HG02840 (cell line): ENCODE data around the gene PRRC2B.
A peak's percentile ranks its signal among the peaks of the same experiment; 100 is the strongest.
"Not testable (repeated sequence)": the region's sequence is repeated elsewhere in the genome, so short reads cannot be mapped to it uniquely, and the experiment has no call there.

ENCODE experiments used
- ATAC-seq: cut with Tn5 transposase; IDR thresholded peaks from one replicate; pipeline ENCODE4 v1.9.1; 2021; ENCODE audit warnings: mild to moderate bottlenecking, moderate library complexity, moderate number of reproducible peaks; ENCODE audit not compliant: unreplicated experiment, low FRiP score

PRRC2B gene

GRCh38 chr9:131528886-131529505 is 135.1 kb downstream of the PRRC2B start:
- ATAC-seq: no peak

GRCh38 chr9:131529597-131530545 is 136.0 kb downstream of the PRRC2B start:
- ATAC-seq: no peak

- ATAC-seq: peak; percentile 7
Observed at GRCh38 chr9:131530546-131530919, 136.6 kb downstream of the PRRC2B start.

DNA sequence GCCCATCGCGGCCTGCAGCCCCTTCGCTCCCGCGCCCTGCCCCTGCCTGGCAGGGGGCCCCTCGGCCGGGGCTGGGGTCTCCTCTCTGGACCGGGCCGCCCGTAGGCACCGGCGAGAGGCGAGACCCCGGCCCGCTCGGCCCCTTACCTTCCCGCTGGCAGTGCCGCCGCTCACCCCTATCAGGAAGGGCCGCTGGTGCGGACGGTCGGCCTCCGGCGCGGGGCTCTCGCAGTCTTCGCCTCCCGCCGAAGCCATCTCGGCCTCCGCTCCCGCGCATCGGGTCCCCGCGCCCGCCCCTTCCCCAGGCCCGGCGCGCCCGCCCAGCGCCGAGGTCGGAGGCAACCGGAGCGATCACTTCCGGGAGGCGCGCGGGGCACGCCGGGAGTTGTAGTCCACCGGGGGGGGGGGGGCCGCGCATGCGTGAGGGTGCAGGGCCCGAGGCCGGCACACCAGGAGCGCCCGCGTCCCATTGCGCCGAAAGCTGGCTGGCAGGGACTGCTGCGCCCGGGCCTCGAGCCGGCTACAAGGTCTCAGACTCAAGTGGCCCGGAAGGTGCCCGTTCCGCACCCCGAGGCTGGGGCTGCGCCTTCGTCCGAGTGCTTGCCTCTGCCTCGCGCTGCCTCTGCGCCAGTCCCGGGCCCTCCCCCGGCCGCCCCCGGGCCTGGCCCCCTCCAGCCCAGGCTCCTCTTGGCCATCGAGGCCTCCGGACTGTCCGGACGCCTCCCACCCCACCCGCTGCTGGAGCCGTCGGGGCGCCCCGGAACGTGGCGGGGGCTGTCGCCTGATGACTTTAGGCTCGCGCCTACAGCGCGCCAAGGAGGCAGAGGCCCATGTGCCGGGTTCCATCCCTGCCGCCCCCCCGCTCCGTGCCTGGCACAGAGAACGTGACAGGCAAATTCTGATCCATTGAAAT is 137.3 kb downstream of the PRRC2B start, which contains the start of gene UCK1:
TSS of gene UCK1 (minus strand) at position 344 of the 913 bp plus-strand sequence. CDS start at position 255, 89 bp downstream.
- ATAC-seq: peak; percentile 72

DNA sequence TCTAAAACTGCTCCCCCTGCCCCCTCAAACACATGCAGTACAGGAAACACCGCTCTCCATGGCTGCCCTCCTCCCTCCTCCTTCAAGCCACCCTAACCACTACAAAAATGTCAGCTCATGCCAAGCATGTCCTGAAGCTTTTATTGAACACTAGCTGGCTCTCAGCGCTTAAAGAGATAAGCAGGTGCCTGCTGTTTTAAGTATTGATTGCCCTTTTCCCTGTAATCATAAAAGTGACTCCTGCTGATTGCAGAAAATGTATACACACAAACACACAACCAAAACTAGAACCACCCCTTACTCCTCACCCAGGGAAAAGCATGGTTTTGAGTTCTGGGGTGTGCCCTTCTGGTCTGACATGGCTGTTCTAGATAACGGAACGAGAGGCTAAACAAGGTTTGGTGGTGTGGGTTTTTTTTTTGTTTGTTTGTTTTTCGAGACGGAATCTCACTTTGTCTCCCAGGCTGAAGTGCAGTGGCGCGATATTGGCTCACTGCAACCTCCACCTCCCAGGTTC is 140.9 kb downstream of the PRRC2B start:
- no peak for ATAC-seq

GRCh38 chr9:131537946-131538345 is 144.1 kb downstream of the PRRC2B start:
- no peak for ATAC-seq

GRCh38 chr9:131539223-131539923 is 145.5 kb downstream of the PRRC2B start:
- ATAC-seq: no peak

DNA sequence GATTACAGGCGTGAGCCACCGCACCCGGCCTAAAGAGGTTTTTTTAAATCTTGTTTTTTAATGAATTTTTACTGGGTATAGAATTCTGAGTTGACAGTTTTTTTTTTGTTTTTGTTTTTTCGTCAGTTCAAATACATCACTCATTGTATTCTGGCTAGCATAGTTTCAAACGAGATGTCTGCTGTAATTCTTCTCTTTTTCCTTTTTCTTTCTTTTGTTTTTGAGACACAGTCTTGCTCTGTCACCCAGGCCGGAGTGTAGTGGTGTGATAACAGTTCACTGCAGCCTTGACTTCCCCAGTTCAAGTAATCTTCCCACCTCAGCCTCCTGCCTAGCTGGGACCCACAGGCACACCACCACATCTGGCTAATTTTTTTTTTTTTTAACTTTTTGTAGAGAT is 149.3 kb downstream of the PRRC2B start:
- no peak for ATAC-seq

DNA sequence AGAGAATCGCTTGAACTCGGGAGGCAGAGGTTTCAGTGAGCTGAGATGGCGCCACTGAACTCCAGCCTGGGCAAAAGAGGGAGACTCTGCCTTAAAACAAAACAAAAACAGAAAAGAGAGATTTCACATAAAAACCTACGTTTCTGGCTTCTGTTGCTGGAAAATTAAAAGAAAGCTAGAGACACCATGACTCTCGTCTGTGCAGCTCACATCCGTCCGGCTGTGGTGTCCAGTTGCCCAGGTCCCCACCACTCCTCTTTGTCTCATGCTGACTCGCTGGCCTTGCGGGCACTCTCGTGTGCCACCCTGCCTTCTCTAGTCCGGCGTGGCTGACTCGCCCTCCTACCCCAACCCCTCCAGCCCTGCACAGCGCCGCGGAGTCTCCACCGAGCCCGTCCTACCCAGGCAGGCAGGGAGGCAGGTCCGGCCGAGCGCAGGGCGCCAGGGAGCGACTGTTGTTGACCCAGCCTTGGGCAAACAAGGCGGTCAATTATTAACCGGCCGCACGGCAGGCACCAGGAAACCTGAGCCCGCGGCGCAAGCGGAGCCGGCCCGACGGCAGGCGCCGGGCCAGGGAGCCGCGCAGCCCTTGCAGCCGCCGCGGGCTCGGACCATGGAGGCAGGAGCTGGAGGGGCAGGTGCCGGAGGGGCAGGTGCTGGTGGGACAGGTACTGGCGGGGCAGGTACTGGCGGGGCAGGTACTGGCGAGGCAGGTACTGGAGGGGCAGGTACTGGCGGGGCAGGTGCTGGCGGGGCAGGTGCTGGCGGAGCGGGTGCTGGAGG is 151.3 kb downstream of the PRRC2B start, which contains the start of gene PRRT1B:
TSS of gene PRRT1B (plus strand) at position 521 of the 783 bp plus-strand sequence. CDS start at position 614, 93 bp downstream.
- no peak for ATAC-seq

GRCh38 chr9:131545786-131546335 is 152.0 kb downstream of the PRRC2B start:
- no peak for ATAC-seq

GRCh38 chr9:131546336-131547084 is 152.6 kb downstream of the PRRC2B start:
- ATAC-seq: no peak

- ATAC-seq: not testable (repeated sequence)
Observed at GRCh38 chr9:131549186-131549585, 155.3 kb downstream of the PRRC2B start.
